Body of pancreas (tissue), 4 donors: ENCODE measurements around the gene MCMBP.

ENCODE experiments used
- POLR2A ChIP-seq, 3 donors: fragments of 450-650 bp; IDR thresholded peaks; one replicate each; pipeline ENCODE4 v1.6.1; 2016; ENCODE audit warnings: antibody characterized with exemption in 3 of 3, mild to moderate bottlenecking in 2 of 3
- TF ChIP-seq, protein P1 (sequence below), 7 experiments: fragments of 450-650 bp in 4 of 7; fragments of 200-600 bp in 3 of 7; sonication (generic) in 3 of 7; IDR thresholded peaks; one replicate each; pipeline ENCODE4 v1.5.1; 2016 to 2019; ENCODE audit warnings: antibody characterized with exemption in 7 of 7

DNA sequence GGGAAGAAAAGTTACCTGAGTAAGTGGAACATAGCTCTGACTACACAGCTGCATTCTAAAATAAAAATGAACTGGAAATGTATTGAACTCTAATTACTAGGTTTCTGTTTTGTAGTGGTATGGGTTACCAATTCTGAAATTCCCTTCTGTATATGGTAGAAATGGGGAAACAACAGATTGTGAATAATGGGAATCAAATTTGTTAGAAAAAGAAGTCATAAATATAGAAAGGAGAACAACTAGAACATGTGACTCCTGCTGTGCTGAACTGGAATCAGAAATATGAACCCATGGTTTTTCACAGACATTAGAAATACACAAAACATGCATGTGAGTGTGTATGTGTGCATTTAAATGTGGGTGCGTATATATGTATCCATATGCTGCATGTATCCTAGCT, 27.0 kb downstream of the MCMBP start:
- TF ChIP-seq, protein P1, sequence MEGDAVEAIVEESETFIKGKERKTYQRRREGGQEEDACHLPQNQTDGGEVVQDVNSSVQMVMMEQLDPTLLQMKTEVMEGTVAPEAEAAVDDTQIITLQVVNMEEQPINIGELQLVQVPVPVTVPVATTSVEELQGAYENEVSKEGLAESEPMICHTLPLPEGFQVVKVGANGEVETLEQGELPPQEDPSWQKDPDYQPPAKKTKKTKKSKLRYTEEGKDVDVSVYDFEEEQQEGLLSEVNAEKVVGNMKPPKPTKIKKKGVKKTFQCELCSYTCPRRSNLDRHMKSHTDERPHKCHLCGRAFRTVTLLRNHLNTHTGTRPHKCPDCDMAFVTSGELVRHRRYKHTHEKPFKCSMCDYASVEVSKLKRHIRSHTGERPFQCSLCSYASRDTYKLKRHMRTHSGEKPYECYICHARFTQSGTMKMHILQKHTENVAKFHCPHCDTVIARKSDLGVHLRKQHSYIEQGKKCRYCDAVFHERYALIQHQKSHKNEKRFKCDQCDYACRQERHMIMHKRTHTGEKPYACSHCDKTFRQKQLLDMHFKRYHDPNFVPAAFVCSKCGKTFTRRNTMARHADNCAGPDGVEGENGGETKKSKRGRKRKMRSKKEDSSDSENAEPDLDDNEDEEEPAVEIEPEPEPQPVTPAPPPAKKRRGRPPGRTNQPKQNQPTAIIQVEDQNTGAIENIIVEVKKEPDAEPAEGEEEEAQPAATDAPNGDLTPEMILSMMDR (IDR thresholded peaks at IDR 0.05), result no peak
- TF ChIP-seq POLR2A (IDR thresholded peaks at IDR 0.05), result no peak
